Stimulated activated CD8-positive, alpha-beta memory T cell treated with anti-CD3 and anti-CD28 coated beads, Interleukin-15, amount 100 ng/mL, for 48 hours (primary cell): ENCODE data around the gene SGTB.

Experiments
- DNase-seq, 2 donors: peaks; one replicate each; pipeline ENCODE4 v3.0.0-alpha.2; 2020; ENCODE audit warnings: low read depth in 2 of 2

The SGTB gene, protein sequence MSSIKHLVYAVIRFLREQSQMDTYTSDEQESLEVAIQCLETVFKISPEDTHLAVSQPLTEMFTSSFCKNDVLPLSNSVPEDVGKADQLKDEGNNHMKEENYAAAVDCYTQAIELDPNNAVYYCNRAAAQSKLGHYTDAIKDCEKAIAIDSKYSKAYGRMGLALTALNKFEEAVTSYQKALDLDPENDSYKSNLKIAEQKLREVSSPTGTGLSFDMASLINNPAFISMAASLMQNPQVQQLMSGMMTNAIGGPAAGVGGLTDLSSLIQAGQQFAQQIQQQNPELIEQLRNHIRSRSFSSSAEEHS

GRCh38 chr5:65721720-65722574 lies at the start of gene SGTB, which contains the start of gene NLN:
Gene SGTB, minus strand, starts transcription at chr5:65722109. Its CDS starts 1,302 bp downstream, at chr5:65720807.
Gene NLN, plus strand, starts transcription at chr5:65722205. Its CDS starts 169 bp downstream, at chr5:65722374.
- peak; percentile 73 to 82 for DNase-seq

GRCh38 chr5:65771266-65771665 lies 49.4 kb upstream of the SGTB start:
- DNase-seq = no peak

- DNase-seq = no peak
Measured at GRCh38 chr5:65769539-65769938, 47.6 kb upstream of the SGTB start.

DNA sequence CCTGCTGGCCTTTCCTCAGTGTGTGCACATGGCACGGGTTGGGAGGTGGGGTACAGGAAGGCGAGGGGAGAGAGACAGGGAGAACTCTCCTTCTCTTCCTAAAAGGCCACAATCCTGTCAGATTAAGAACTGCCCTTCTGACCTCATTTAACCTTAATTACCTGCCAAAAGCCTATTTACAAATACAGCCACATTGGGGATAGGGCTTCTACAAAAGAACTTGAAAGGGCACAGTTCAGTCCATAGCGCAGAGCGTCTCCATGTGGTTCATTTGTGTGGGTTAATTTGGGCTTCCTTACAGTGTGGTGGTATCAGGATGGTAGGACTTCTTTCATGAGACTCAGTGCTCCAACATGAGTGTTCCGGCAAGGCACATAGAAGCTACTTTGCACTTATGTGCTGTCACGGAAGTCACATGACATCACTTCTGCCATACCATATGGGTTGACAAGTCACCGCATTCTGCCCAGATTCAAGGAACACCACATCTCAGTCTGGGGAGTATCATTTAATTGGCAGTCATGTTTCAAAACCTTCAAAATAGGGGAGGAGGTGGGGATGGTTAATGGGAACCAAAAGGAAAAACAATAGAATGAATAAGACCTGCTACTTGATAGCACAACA lies 46.9 kb upstream of the SGTB start:
- DNase-seq = no peak

GRCh38 chr5:65767565-65767964 lies 45.7 kb upstream of the SGTB start:
- DNase-seq = no peak

- DNase-seq = no peak
Measured at GRCh38 chr5:65766781-65767180, 44.9 kb upstream of the SGTB start.

- DNase-seq = no peak
Measured at GRCh38 chr5:65766175-65766574, 44.3 kb upstream of the SGTB start.

DNA sequence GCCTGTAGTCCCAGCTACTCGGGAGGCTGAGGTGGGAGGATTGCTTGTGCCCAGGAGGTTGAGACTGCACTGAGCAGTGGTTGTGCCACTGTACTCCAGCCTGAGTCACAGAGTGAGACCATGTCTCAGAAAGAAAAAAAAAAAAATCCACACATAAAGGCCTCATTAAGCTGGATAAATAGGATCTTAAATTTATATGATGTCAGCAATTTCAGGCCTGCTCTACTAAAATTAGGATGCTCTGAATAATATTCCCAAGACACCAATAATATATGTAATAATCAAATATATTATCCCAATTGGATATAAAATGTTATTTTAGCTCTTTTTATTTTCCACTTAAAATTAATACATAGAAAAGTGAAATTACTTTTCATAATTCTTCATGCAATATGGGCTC lies 43.7 kb upstream of the SGTB start:
- DNase-seq = no peak

DNA sequence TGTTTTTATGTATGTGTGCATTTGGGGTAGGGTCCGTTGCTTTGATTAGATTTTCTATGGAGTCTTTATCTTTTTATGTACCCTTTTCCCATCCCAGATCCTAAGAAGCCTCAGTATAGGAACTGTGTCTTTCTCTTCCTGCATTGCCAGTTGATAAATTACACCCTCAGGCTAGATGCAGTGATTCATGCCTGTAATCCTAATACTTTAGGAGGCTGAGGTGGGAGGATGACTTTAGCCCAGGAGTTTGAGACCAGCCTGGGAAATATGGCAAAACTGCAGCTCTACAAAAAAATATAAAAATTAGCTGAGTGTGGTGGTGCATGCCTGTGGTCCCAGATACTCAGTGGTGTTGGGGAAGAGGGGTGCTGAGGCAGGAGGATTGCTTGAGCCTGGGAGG lies 40.3 kb upstream of the SGTB start:
- no peak for DNase-seq

DNA sequence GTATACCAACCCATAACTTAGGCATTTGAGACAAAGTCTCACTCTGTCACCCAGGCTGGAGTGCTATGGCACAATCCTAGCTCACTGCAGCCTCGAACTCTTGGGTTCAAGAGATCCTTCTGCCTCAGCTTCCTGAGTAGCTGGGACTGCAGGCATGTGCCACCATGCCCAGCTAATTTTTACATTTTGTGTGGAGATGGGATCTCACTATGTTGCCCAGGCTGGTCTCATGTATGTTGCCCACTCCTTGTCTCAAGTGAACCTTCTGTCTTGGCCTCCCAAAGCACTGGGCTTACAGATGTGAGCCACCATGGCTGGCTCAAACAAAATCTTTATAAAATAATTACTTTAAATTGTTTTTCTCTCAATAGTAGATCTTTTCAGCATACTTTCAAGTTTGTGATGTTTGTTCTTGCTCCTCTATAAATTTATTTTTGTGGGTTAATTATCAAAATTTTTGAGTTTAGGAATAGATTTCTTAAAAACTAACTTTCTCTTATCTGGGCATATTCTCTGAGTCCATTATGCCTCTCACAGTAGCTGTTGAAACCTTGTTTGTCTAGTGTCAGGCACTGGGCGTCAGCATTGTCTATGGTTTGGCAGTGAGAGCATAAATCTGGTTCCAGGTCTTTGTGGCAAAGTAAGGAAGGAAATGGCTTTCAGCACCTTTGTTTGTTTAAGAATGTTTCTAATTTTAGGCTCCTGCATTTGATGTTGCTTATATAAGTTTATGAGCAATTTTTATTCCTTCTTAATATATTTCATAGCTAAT lies 38.8 kb upstream of the SGTB start:
- no peak for DNase-seq

GRCh38 chr5:65758546-65759144 lies 36.7 kb upstream of the SGTB start:
- no peak for DNase-seq

- no peak for DNase-seq
Measured at GRCh38 chr5:65753189-65753588, 31.3 kb upstream of the SGTB start.

GRCh38 chr5:65750938-65751337 lies 29.0 kb upstream of the SGTB start:
- no peak for DNase-seq

GRCh38 chr5:65749956-65750355 lies 28.0 kb upstream of the SGTB start:
- DNase-seq = no peak

- no peak for DNase-seq
Measured at GRCh38 chr5:65749221-65749844, 27.4 kb upstream of the SGTB start.

- no peak for DNase-seq
Measured at GRCh38 chr5:65742565-65743231, 20.8 kb upstream of the SGTB start.

- DNase-seq = no peak
Measured at GRCh38 chr5:65739162-65739561, 17.3 kb upstream of the SGTB start.

DNA sequence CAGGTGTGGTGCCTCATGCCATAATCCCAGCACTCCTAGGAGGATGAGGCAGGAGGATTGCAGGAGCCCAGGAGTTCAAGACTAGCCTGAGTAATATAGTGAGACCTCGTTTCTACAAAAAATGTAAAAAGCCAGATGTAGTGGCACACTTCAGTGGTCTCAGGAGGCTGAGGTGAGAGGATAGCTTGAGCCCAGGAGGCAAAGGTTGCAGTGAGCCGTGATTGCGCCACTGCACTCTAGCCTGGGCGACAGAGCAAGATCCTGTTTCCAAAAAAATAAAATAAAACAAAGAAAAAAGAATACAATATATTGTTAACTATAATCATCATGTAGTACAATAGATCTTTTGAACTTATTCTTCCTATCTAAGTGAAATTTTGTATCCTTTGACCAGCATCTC lies 16.4 kb upstream of the SGTB start:
- no peak for DNase-seq

DNA sequence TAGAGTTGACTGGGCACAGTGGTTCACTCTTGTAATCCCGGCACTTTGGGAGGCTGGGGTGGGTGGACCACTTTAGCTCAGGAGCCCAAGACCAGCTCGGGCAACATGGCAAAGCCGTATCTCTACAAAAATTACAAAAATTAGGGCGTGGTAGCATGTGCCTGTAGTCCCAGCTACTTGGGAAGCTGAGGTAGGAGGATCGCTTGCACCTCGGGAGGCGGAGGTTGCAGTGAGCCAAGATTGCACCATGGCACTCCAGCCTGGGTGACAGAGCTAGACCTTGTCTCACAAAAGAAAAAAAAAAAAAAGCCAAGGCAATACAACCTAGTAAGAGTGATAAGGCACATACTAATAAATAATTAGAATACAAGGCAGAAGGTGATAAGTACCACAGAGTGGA lies 15.9 kb upstream of the SGTB start:
- no peak for DNase-seq

DNA sequence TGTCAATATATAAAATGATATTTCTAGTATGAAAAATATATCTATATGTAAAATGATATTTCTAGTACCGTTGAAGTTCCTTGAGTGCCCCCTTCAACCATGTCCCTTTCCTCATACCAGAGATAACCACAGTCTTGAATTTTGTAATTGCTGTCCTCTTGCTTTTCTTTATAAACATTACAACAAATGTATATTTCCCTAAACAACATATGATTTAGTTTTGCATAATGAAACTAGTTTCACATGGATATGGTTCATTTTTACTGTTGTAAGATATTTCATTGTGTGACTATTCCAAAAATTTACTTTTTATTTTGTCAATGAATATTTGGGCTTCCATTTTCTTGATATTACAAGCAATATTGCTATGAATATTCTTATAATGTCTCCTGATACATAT lies 14.1 kb upstream of the SGTB start:
- no peak for DNase-seq
